ENCODE measurements around the gene PDSS2.

DNA sequence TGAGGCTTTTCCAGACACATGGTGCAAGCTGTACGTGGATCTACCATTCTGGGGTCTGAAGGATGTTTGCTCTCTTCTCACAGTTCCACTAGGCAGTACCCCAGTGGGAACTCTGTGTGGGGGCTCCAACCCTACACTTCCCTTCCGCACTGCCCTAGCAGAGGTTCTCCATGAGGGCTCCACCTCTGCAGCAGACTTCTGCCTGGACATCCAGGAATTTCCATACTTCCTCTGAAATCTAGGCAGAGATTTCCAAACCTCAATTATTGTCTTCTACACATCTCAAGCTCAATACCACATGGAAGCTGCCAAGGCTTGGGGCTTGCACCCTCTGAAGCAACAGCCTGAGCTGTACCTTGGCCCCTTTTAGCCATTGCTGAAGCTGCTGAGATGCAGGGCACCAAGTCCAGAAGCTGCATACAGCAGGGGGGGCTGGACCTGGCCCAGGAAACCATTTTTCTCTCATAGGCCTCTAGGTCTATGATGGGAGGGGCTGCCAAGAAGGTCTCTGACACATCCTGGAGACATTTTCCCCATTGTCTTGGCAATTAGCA lies 11.6 kb downstream of the PDSS2 start:
- TF ChIP-seq NR2F2 (IDR thresholded peaks at IDR 0.05): no peak
- TF ChIP-seq, protein P1, sequence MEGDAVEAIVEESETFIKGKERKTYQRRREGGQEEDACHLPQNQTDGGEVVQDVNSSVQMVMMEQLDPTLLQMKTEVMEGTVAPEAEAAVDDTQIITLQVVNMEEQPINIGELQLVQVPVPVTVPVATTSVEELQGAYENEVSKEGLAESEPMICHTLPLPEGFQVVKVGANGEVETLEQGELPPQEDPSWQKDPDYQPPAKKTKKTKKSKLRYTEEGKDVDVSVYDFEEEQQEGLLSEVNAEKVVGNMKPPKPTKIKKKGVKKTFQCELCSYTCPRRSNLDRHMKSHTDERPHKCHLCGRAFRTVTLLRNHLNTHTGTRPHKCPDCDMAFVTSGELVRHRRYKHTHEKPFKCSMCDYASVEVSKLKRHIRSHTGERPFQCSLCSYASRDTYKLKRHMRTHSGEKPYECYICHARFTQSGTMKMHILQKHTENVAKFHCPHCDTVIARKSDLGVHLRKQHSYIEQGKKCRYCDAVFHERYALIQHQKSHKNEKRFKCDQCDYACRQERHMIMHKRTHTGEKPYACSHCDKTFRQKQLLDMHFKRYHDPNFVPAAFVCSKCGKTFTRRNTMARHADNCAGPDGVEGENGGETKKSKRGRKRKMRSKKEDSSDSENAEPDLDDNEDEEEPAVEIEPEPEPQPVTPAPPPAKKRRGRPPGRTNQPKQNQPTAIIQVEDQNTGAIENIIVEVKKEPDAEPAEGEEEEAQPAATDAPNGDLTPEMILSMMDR (IDR thresholded peaks at IDR 0.05; ENCODE audit: low read depth, low read length, missing input control): no peak
- no peak for TF ChIP-seq GABPA (IDR thresholded peaks at IDR 0.05 in 1 of 2, conservative IDR thresholded peaks at IDR 0.05 in 1 of 2)
- TF ChIP-seq, protein P2, sequence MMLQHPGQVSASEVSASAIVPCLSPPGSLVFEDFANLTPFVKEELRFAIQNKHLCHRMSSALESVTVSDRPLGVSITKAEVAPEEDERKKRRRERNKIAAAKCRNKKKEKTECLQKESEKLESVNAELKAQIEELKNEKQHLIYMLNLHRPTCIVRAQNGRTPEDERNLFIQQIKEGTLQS (IDR thresholded peaks at IDR 0.05): no peak
- no peak for TF ChIP-seq TAF1 (conservative IDR thresholded peaks at IDR 0.05)
- no peak for TF ChIP-seq YY1 (IDR thresholded peaks at IDR 0.05)
- TF ChIP-seq FOXA2 (IDR thresholded peaks at IDR 0.05): no peak
- TF ChIP-seq, protein P3, sequence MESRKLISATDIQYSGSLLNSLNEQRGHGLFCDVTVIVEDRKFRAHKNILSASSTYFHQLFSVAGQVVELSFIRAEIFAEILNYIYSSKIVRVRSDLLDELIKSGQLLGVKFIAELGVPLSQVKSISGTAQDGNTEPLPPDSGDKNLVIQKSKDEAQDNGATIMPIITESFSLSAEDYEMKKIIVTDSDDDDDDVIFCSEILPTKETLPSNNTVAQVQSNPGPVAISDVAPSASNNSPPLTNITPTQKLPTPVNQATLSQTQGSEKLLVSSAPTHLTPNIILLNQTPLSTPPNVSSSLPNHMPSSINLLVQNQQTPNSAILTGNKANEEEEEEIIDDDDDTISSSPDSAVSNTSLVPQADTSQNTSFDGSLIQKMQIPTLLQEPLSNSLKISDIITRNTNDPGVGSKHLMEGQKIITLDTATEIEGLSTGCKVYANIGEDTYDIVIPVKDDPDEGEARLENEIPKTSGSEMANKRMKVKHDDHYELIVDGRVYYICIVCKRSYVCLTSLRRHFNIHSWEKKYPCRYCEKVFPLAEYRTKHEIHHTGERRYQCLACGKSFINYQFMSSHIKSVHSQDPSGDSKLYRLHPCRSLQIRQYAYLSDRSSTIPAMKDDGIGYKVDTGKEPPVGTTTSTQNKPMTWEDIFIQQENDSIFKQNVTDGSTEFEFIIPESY (IDR thresholded peaks at IDR 0.05): no peak
- TF ChIP-seq RAD21 (IDR thresholded peaks at IDR 0.05): no peak
- TF ChIP-seq, protein P4, sequence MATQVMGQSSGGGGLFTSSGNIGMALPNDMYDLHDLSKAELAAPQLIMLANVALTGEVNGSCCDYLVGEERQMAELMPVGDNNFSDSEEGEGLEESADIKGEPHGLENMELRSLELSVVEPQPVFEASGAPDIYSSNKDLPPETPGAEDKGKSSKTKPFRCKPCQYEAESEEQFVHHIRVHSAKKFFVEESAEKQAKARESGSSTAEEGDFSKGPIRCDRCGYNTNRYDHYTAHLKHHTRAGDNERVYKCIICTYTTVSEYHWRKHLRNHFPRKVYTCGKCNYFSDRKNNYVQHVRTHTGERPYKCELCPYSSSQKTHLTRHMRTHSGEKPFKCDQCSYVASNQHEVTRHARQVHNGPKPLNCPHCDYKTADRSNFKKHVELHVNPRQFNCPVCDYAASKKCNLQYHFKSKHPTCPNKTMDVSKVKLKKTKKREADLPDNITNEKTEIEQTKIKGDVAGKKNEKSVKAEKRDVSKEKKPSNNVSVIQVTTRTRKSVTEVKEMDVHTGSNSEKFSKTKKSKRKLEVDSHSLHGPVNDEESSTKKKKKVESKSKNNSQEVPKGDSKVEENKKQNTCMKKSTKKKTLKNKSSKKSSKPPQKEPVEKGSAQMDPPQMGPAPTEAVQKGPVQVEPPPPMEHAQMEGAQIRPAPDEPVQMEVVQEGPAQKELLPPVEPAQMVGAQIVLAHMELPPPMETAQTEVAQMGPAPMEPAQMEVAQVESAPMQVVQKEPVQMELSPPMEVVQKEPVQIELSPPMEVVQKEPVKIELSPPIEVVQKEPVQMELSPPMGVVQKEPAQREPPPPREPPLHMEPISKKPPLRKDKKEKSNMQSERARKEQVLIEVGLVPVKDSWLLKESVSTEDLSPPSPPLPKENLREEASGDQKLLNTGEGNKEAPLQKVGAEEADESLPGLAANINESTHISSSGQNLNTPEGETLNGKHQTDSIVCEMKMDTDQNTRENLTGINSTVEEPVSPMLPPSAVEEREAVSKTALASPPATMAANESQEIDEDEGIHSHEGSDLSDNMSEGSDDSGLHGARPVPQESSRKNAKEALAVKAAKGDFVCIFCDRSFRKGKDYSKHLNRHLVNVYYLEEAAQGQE (IDR thresholded peaks at IDR 0.05): no peak
- TF ChIP-seq, protein P5, sequence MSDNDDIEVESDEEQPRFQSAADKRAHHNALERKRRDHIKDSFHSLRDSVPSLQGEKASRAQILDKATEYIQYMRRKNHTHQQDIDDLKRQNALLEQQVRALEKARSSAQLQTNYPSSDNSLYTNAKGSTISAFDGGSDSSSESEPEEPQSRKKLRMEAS (IDR thresholded peaks at IDR 0.05): no peak
- no peak for TF ChIP-seq FOXA1 (IDR thresholded peaks at IDR 0.05)
- TF ChIP-seq EGR1 (IDR thresholded peaks at IDR 0.05; ENCODE audit: low read depth in 2 of 2): no peak
- TF ChIP-seq RXRA (IDR thresholded peaks at IDR 0.05): no peak
